DLD1 (cell line): ENCODE measurements around the gene KCNK7.
"Not testable (repeated sequence)": the region's sequence is repeated elsewhere in the genome, so short reads cannot be mapped to it uniquely, and the experiment has no call there.

Experiments used
- in situ Hi-C: cut with HindIII; loops from 2 replicates; pipeline ENCODE4 v1.10.0; 2017; ENCODE audit warnings: low sequenced_read_pairs

Gene KCNK7, protein sequence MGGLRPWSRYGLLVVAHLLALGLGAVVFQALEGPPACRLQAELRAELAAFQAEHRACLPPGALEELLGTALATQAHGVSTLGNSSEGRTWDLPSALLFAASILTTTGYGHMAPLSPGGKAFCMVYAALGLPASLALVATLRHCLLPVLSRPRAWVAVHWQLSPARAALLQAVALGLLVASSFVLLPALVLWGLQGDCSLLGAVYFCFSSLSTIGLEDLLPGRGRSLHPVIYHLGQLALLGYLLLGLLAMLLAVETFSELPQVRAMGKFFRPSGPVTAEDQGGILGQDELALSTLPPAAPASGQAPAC

DNA sequence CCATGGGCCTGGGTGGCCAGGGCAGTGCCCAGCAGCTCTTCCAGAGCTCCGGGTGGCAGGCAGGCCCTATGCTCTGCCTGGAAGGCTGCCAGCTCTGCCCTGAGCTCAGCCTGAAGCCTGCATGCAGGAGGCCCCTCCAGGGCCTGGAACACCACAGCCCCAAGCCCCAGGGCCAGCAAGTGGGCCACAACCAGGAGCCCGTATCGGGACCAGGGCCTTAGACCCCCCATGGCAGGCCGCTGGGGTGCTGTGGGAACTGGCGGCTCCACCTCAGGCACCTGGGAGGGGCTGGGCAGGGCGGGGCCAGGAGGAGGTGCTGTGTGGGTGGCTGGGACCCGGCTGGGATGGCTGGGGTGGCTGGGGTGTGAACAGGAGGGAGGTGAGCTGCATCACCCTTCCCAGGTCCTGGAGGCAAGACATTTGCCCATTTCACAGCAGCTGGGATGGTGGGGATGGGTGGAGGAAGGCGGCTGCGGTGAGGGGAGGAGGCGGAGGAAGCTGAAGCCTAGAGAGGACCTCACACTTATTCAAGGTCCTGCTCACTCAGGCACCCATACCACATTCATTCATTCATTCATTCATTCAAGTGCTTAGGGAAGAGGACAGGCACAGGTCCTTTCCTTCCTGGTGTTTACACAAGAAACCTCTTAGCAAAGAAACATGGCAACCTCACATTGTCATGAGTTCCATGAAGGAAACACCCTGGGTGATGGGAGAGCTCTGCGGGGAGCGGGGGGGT, at the start of gene KCNK7:
TSS of gene KCNK7 (minus strand) at position 258 of the 739 bp plus-strand sequence. CDS start at position 230, 28 bp downstream.
- in situ Hi-C loops: no loop called here

DNA sequence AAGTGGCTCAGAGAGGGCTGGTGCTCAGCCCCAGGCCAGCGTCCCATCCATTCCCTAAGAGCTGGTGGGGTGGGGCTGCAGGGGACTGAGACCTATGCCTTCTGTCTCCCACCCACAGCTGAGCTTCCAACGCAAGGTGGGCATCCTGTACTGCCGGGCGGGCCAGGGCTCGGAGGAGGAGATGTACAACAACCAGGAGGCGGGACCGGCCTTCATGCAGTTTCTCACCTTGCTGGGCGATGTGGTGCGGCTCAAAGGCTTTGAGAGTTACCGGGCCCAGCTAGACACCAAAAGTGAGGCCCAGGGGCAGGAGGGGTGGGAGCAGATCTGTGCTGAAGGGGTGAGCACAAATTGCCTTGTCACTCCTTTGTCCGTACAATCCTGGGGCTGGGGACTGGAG, 49.2 kb upstream of the KCNK7 start:
- in situ Hi-C loops: no loop called here

DNA sequence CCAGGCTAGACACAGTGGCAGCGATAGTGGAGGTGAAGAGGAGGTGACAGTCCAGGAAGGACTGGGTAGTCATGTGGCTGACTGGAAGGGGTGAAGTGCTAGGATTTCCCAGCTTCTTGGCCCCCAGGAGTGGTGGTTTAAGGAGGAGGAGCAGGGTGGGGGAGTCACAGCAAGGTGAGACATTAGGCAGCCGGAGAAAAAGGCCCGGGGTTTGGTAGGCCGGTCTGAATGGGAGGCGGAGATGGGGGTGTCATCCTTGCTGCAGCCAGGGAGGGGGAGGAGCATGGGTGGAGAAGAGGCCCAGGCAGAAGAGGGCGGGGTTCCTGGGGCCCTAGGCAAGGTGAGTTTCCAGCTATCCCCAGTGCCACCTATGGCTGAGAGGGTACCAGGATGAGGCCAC, 48.4 kb upstream of the KCNK7 start:
- in situ Hi-C loops: no loop called here

DNA sequence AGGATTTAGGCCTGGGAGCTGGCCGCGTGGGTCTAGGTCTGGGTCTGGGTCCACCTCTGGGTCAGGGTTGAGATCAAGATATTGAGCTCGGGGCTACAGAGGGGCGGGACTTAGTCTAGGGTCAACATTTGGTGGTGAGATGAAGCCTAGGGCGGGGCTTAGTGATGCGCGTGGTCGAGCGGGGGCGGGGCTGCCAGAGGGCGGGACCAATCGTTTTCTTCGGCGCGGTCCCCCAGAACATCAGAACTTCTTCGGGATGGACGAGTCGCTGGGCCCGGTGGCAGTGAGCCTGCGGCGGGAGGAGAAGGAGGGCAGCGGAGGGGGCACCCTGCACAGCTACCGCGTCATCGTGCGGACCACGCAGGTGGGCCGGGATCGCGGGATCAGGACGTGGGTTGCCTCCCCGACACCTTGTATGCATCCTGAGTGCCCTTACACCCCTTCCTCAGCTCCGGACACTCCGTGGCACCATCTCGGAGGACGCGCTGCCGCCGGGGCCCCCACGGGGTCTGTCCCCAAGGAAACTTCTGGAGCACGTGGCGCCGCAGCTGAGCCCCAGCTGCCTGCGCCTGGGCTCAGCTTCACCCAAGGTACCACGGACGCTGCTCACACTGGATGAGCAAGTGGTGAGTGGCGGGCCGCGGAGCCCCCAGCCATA, 46.5 kb upstream of the KCNK7 start:
- in situ Hi-C loops: no loop called here

DNA sequence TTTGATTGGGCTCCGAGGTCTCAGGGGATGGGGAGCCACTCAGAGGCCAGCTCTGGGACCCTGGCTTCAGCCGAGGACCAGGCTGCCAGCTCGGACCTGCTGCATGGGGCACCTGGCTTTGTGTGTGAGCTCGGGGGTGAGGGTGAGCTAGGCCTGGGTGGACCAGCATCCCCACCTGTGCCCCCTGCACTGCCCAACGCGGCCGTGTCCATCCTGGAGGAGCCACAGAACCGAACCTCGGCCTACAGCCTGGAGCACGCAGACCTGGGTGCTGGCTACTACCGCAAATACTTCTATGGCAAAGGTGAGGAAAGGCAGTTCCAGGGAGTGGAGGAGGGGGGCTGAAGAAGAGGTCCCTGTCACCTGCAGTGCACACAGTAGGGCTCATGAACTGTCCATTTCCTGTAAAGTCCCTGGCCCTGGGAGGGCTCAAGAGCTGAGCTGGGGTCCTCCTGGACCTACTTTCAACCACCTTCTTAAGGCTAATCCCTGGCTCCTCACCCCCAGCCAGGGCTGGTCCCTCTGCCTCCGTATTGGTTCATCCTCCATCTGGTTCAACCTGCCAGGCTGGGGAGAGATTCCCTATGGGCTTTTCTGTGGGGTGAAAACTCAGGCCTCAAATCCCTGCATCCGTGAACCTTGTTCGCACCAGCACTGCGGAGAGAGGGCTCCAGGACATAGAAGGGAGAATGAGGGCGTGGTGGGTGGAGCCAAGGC, 45.9 kb upstream of the KCNK7 start:
- in situ Hi-C loops: no loop called here

DNA sequence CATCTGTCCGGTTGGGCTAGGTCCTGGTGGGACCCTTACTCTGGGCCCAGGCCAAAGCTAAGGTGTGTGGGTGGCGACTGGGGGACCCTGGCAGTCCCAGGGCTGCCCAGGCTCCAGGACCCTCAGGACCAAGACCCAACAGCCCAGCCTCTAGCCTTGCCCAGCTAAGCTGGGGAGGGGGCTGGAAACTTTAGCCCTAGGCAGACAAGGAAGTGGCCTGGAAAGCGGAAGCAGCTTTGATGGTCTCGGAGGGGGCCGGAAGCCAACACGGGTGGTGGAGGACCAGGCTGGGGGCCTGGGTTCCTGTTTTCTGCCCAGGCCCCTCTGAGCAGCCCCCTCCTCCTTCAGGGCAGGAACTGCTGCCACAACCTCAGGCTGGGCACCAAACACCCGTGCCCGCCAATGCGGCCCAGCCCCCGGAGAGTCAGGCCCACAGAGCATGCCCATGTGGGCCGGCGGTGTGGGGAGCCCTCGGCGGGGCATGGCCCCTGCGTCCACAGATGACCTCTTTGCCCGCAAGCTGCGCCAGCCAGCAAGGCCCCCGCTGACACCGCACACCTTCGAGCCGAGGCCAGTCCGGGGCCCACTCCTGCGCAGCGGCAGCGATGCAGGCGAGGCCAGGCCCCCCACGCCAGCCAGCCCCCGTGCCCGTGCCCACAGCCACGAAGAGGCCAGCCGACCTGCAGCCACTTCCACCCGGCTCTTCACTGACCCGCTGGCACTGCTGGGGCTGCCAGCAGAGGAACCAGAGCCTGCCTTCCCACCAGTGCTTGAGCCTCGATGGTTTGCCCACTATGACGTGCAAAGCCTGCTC, 45.1 kb upstream of the KCNK7 start:
- in situ Hi-C loops: no loop called here

DNA sequence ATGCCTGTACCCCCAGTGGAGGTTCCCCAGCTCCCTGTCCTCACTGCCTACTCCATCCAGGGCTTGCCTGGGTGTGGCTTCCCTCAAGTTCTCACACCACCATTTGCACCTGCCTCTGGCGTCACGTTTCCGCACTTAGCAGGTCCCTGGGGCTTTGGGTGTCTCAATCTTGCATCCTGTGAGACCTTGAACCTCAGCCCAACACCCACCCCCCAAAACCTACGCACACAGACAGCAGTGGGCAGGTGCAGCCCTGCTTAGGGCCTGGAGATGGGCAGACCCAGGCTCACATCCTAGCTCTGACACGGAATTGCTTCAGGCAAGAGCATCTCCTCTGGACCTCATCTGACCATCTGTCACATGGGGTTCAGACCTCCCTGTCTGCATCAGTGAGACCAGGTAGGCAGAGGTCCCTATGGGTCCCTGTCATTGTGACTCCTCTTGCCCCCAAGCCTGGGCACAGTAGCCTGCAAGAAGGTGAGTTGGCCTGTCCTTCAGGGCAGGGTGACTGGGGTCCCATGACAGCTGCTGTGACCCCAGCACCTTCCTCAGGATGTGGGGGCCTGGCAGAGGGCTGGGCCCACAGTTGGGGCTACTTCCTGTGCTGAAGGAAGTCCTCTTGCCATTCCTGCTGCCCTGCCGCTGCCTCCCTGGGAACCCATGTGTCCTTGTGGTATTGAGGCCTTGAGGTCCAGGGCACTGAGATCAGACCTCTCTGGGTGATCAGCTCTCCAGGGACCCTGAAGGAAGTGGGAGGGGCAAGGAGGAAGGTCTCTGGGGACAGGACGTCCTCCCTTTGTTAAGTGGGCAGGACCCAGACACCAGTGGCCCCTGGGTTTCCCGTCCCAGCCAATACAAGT, 44.3 kb upstream of the KCNK7 start:
- in situ Hi-C loops: no loop called here

DNA sequence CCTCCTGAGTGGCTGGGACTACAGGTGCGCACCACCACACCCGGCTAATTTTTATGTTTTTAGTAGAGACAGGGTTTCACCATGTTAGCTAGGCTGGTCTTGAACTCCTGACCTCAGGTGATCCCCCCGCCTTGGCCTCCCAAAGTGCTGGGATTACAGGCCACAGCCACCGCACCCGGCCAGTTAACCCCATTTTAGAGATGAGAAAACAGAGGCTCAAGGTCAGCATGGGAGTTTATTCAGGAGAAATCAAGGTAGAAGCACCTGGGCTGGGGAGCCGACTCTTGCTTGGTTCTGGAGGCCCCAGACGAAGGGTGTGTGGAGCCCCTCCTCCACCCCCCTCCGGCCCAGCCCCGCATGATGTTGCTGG, 43.6 kb upstream of the KCNK7 start:
- in situ Hi-C loops: not testable (repeated sequence)

DNA sequence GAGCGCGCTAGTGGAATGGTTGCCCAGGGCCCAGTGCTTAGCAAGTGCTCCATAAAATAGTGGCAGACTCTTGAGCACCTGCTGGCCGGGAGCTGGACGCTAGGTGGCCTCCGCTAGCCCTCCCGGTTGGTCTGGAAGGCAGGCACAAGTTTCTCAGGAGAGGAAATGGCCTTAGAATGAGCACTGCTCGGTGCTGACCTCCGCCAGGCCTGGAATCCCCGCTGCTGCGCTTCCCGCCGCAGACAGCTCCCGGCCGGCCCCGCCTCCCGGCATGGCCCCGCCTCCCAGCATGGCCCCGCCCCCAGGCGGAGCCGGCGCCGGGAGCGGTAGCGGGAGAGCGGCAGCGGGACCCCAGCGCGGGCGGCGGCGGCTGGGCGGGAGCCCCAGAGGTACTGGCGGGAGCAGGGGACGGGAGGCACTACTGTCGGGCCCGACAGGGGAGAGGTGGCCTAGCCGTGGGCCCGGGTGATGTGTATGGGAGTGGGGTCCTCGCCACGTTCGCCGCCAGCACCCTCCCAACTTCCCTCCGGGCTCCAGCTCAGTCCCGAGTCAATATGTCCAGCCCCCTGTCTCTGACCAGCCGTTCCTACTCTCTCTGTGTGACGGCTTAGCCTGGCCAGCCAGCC, 42.3 kb upstream of the KCNK7 start, which contains the start of gene SIPA1:
TSS of gene SIPA1 (plus strand) at position 308 of the 626 bp plus-strand sequence. CDS start 2,821 bp downstream, outside the sequence.
- in situ Hi-C loops: no loop called here

DNA sequence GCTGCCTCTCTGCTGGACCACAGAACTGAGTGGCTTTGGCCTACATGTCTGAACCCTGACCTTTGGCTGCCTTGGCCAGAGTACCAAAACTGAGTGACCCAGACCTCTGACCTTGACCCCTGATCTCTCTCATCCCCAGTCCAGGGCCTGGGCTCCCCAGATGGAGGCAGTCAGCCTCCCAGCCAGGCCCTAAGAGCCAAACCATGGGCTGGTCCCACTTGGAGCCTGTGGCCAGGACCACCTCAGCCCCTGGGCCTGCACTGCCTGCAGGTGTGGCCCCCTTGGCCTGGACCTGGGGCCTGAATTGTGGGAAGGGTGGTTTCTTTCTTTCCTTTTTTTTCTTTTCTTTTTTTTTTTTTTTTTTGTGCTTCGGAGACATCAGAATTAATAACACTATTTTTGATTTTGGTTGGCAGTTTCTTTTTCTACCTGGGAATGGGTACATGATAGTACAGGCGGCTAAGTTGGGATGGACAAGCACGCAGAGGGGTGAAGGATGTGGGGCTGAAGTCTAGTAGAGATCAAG, 41.5 kb upstream of the KCNK7 start:
- in situ Hi-C loops: no loop called here

DNA sequence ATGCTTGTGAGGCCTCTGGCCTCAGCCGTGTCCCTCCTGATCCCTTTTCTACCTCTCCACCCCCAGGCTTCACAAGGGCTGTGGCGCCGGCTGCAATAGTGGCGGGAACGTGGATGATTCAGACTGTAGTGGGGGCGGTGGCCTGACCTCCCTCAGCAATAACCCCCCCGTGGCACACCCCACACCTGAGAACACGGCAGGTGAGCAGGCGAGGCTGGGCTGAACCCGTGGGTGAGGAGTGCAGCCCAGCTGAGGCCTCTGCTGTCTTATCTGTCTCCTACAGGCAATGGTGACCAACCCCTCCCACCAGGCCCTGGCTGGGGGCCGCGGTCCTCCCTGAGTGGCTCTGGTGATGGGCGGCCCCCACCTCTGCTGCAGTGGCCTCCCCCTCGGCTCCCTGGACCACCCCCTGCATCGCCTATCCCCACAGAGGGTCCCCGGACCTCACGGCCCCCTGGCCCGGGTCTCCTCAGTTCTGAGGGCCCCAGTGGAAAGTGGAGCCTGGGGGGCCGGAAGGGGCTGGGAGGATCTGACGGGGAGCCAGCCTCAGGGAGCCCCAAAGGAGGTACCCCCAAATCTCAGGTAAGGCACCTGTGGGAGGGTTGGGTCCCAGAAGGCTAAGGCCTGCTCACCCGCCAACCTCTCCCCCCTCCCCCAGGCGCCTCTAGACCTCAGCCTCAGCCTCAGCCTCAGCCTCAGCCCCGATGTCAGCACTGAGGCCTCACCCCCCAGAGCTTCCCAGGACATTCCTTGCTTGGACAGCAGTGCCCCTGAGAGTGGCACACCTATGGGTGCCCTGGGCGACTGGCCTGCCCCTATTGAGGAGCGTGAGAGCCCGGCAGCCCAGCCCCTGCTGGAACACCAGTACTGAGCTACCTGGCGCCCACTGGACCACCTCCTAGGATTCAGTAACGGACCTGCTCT, 40.8 kb upstream of the KCNK7 start:
- in situ Hi-C loops: no loop called here

DNA sequence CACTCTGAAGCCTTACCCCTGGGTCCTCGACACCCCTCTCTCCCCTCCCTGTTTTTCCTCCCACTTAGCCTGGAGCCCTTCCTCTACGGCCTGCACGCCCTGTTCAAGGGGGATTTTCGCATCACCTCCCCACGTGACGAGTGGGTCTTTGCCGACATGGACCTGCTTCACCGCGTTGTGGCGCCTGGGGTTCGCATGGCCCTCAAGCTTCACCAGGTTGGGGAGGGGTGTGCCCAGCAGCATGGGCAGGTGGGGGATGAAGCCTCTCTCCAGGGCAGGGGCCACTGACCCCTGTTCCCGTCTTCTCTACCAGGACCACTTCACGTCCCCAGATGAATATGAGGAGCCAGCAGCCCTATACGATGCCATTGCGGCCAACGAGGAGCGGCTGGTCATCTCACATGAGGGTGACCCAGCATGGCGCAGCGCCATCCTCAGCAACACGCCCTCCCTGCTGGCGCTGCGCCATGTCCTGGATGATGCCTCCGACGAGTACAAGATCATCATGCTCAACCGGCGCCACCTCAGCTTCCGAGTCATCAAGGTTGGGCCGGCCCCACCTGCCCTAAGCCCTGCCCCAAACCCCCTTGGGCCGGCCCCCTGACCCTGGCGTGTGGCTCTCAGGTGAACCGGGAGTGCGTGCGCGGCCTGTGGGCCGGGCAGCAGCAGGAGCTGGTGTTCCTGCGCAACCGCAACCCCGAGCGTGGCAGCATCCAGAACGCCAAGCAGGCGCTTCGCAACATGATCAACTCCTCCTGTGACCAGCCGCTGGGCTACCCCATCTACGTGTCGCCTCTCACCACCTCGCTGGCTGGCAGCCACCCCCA, 39.5 kb upstream of the KCNK7 start:
- in situ Hi-C loops: no loop called here

DNA sequence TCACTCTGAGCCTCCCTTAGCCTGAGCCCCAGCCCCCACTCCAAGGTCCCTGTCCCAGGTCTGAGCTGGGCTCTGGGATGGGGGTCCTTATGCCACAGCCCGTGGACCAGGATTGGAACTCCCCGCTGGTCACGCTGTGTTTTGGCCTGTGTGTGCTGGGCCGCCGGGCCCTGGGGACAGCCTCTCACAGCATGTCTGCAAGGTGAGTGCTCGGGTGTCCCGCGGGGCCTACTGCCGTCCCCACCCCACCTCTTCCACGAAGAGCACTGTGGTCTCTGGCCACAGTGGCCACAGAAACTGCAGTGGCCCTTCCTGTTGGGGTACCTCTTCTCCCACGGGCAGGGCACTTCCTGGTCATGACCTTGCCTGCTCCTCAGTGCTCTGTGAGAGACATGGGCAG, 38.8 kb upstream of the KCNK7 start:
- in situ Hi-C loops: no loop called here

DNA sequence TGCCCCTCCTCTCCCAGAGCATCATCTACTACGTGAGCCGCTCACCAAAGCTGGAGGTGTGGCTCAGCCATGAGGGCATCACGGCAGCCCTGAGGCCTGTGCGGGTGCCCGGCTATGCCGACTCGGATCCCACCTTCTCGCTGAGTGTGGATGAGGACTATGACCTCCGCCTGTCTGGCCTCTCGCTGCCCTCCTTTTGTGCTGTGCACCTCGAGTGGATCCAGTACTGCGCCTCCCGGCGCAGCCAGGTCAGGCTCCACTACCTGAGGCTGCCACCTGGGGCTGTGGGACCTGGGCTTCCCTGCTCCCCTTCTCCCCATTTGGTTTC, 38.5 kb upstream of the KCNK7 start:
- in situ Hi-C loops: no loop called here

DNA sequence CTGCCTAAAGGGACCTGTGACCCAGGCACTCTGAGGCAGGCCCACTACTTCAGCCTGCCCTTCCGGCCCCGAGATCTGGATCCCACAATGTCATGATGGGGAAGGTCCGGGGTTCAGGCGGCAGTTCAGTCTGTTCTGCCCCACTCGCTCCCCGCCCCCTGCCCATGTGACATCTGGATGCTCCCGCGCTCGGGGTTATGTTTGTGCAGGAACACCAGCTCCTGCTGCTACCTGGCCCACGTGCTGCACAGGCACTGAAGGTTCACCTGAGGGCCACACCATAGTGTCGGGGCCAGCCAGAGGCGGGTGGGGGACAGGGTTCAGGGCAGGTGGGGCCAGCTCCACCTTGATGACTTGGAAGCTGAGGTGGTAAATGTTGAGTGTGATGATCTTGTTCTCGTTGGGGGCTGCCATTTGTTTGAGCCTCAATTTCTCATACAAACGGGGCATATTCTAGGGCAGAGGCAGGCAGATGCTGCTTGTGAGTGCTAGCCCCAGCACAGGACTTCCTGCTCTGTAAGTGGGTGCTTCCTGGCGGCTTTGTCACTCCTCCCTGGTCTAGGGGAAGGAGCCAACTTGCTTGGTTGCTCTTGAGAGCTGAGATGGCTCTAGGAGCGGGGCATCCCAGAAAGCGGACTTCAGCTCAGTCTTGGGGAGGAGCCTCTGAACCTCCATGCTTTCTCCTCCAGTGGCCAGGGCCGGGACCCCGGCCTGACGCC, 37.9 kb upstream of the KCNK7 start:
- in situ Hi-C loops: no loop called here

DNA sequence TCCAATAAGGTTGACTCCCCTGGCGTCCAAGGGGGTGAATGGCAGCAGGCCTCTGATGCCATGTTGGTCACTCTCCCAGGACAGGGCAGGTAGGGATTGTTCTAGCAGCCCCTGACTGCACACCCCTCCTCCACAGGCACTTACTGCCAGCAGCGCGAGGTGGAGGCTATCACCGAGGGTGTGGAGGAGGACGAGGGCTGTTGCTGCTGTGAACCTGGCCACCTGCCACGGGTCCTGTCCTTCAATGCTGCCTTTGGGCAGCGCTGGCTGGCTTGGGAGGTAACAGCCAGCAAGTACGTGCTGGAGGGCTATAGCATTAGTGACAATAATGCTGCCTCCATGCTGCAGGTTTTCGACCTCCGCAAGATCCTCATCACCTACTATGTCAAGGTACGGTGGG, 34.6 kb upstream of the KCNK7 start:
- in situ Hi-C loops: no loop called here
